ENCODE measurements around the gene SRP72.

SRP72 gene

GRCh38 chr4:56435140-56435926 is 32.1 kb upstream of the SRP72 start, which contains the start of gene PPAT:
Gene PPAT, minus strand, starts transcription at chr4:56435615. Its CDS starts 138 bp downstream, at chr4:56435477.
- Histone ChIP-seq H3K36me3 (ENCODE audit: low read depth) (peaks cover 20% of the 10 kb centered on the region), H3K4me3 (ENCODE audit: severe bottlenecking) (peak within 1 kb of the TSS; percentile 81), H3K27ac (ENCODE audit: poor library complexity, severe bottlenecking) (peak within 1 kb of the TSS; percentile 73), H3K4me1 (ENCODE audit: insufficient read depth, poor library complexity, severe bottlenecking) (peaks cover 14% of the 10 kb centered on the region), H3K27me3 (ENCODE audit: insufficient read depth, poor library complexity, severe bottlenecking) (no peaks in the 10 kb centered on the region), H3K9me3 (ENCODE audit: severe bottlenecking) (no peaks in the 10 kb centered on the region)
- DNase-seq (ENCODE audit: low spot score), result peak; percentile 99
- TF ChIP-seq, protein P1, sequence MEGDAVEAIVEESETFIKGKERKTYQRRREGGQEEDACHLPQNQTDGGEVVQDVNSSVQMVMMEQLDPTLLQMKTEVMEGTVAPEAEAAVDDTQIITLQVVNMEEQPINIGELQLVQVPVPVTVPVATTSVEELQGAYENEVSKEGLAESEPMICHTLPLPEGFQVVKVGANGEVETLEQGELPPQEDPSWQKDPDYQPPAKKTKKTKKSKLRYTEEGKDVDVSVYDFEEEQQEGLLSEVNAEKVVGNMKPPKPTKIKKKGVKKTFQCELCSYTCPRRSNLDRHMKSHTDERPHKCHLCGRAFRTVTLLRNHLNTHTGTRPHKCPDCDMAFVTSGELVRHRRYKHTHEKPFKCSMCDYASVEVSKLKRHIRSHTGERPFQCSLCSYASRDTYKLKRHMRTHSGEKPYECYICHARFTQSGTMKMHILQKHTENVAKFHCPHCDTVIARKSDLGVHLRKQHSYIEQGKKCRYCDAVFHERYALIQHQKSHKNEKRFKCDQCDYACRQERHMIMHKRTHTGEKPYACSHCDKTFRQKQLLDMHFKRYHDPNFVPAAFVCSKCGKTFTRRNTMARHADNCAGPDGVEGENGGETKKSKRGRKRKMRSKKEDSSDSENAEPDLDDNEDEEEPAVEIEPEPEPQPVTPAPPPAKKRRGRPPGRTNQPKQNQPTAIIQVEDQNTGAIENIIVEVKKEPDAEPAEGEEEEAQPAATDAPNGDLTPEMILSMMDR (IDR thresholded peaks at IDR 0.05; ENCODE audit: poor library complexity, severe bottlenecking), result no peak
- peak; percentile 80 for ATAC-seq (ENCODE audit: low read depth)

- DNase-seq (ENCODE audit: low spot score), result no peak
- H3K4me3 ChIP-seq (ENCODE audit: severe bottlenecking), result no peak overlapping the region
- peaks cover 54% of the 10 kb centered on the region for H3K36me3 ChIP-seq (ENCODE audit: low read depth)
- no peak for ATAC-seq (ENCODE audit: low read depth)
- no peaks in the 10 kb centered on the region for H3K27me3 ChIP-seq (ENCODE audit: insufficient read depth, poor library complexity, severe bottlenecking)
- TF ChIP-seq, protein P1 (IDR thresholded peaks at IDR 0.05; ENCODE audit: poor library complexity, severe bottlenecking), result no peak
- H3K4me1 ChIP-seq (ENCODE audit: insufficient read depth, poor library complexity, severe bottlenecking), result peaks cover 15% of the 10 kb centered on the region
- no peaks in the 10 kb centered on the region for H3K9me3 ChIP-seq (ENCODE audit: severe bottlenecking)
- no peak overlapping the region for H3K27ac ChIP-seq (ENCODE audit: poor library complexity, severe bottlenecking)
Measured at GRCh38 chr4:56438766-56439165, 28.7 kb upstream of the SRP72 start.

GRCh38 chr4:56440983-56441382 is 26.4 kb upstream of the SRP72 start:
- Histone ChIP-seq H3K36me3 (ENCODE audit: low read depth) (peaks cover 76% of the 10 kb centered on the region), H3K4me3 (ENCODE audit: severe bottlenecking) (no peak overlapping the region), H3K27ac (ENCODE audit: poor library complexity, severe bottlenecking) (no peak overlapping the region), H3K9me3 (ENCODE audit: severe bottlenecking) (no peaks in the 10 kb centered on the region), H3K27me3 (ENCODE audit: insufficient read depth, poor library complexity, severe bottlenecking) (no peaks in the 10 kb centered on the region), H3K4me1 (ENCODE audit: insufficient read depth, poor library complexity, severe bottlenecking) (peaks cover 17% of the 10 kb centered on the region)
- no peak for ATAC-seq (ENCODE audit: low read depth)
- TF ChIP-seq, protein P1 (IDR thresholded peaks at IDR 0.05; ENCODE audit: poor library complexity, severe bottlenecking), result no peak
- DNase-seq (ENCODE audit: low spot score), result no peak

GRCh38 chr4:56444719-56445118 is 22.7 kb upstream of the SRP72 start:
- H3K9me3 ChIP-seq (ENCODE audit: severe bottlenecking), result no peaks in the 10 kb centered on the region
- no peak for DNase-seq (ENCODE audit: low spot score)
- no peak overlapping the region for H3K4me3 ChIP-seq (ENCODE audit: severe bottlenecking)
- TF ChIP-seq, protein P1 (IDR thresholded peaks at IDR 0.05; ENCODE audit: poor library complexity, severe bottlenecking), result no peak
- H3K36me3 ChIP-seq (ENCODE audit: low read depth), result peaks cover 97% of the 10 kb centered on the region
- no peaks in the 10 kb centered on the region for H3K27me3 ChIP-seq (ENCODE audit: insufficient read depth, poor library complexity, severe bottlenecking)
- ATAC-seq (ENCODE audit: low read depth), result no peak
- peaks cover 7% of the 10 kb centered on the region for H3K4me1 ChIP-seq (ENCODE audit: insufficient read depth, poor library complexity, severe bottlenecking)
- H3K27ac ChIP-seq (ENCODE audit: poor library complexity, severe bottlenecking), result no peak overlapping the region

DNA sequence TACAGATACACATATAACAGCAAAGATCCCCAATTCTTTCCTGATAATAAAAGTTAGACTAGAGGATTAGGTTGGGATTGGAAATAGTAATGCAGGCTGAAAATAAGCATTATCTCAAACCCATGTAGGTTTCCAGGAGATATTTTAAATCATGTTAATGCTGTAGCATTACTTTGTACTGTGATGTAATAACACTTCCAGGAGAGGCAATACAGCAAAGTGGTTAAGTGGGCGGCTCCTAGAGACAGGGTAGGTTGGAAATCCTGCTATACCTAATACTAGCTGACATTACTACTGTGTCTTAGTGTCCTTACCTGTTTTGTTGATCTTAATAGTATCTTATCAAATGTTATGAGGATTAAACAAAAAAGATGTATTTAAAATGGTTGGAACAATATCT is 21.7 kb upstream of the SRP72 start:
- ATAC-seq (ENCODE audit: low read depth) (no peak), DNase-seq (ENCODE audit: low spot score) (no peak)
- H3K9me3 ChIP-seq (ENCODE audit: severe bottlenecking), result no peaks in the 10 kb centered on the region
- no peaks in the 10 kb centered on the region for H3K27me3 ChIP-seq (ENCODE audit: insufficient read depth, poor library complexity, severe bottlenecking)
- TF ChIP-seq, protein P1 (IDR thresholded peaks at IDR 0.05; ENCODE audit: poor library complexity, severe bottlenecking), result no peak
- peaks cover 98% of the 10 kb centered on the region for H3K36me3 ChIP-seq (ENCODE audit: low read depth)
- no peak overlapping the region for H3K4me3 ChIP-seq (ENCODE audit: severe bottlenecking)
- no peak overlapping the region for H3K27ac ChIP-seq (ENCODE audit: poor library complexity, severe bottlenecking)
- H3K4me1 ChIP-seq (ENCODE audit: insufficient read depth, poor library complexity, severe bottlenecking), result peaks cover 4% of the 10 kb centered on the region

Measured in RWPE2 (cell line).